HepG2 (cell line): ENCODE results near the gene SRGAP3. TPM values are rescaled to one million over a fixed set of nuclear protein-coding genes. Genes with fewer than 3 reads are reported as not detected.
A peak's percentile ranks its signal among the peaks of the same experiment; 100 is the strongest.

ENCODE experiments used
- ARID4A ChIP-seq: sonication (generic); formaldehyde crosslinking; IDR thresholded peaks from 2 replicates; pipeline ENCODE4 v1.5.0; 2020; ENCODE audit warnings: mild to moderate bottlenecking, missing genetic modification reagents, borderline replicate concordance
- FOXA1 ChIP-seq, 2 experiments: fragments of 450-650 bp in 1 of 2; sonication (generic) in 1 of 2; formaldehyde crosslinking in 1 of 2; IDR thresholded peaks; 2 replicates each; pipeline versions ENCODE4 v1.4.0 to v1.6.1; 2016 to 2020; ENCODE audit warnings: missing genetic modification reagents in 1 of 2
- GABPB1 ChIP-seq: IDR thresholded peaks from 2 replicates; pipeline ENCODE4 v1.6.1; 2016; ENCODE audit warnings: mild to moderate bottlenecking, missing genetic modification reagents, moderate library complexity, missing compliant biosample characterization
- MEF2D ChIP-seq: sonication (generic); formaldehyde crosslinking; IDR thresholded peaks from 2 replicates; pipeline ENCODE4 v1.5.1; 2020; ENCODE audit warnings: mild to moderate bottlenecking, missing genetic modification reagents
- MTA1 ChIP-seq: sonication (generic); formaldehyde crosslinking; IDR thresholded peaks from 2 replicates; pipeline ENCODE4 v1.4.0; 2020; ENCODE audit warnings: missing genetic modification reagents, mild to moderate bottlenecking, borderline replicate concordance
- ZBTB46 ChIP-seq: sonication (generic); formaldehyde crosslinking; IDR thresholded peaks from 2 replicates; pipeline ENCODE4 v1.4.0; 2020; ENCODE audit warnings: mild to moderate bottlenecking, missing genetic modification reagents, borderline replicate concordance
- ZMYM2 ChIP-seq: sonication (generic); formaldehyde crosslinking; IDR thresholded peaks from 2 replicates; pipeline ENCODE4 v1.8.0; 2022; ENCODE audit warnings: mild to moderate bottlenecking, missing genetic modification reagents
- ZNF335 ChIP-seq: sonication (generic); formaldehyde crosslinking; IDR thresholded peaks from 2 replicates; pipeline ENCODE4 v1.4.0; 2020; ENCODE audit warnings: missing genetic modification reagents
- ZNF646 ChIP-seq: sonication (generic); formaldehyde crosslinking; IDR thresholded peaks from 2 replicates; pipeline ENCODE4 v1.9.0; 2021; ENCODE audit warnings: mild to moderate bottlenecking, missing genetic modification reagents
- polyA plus RNA-seq, 8 experiments: library from polyadenylated mRNA; depleted of rRNA in 3 of 8; stranded (reverse) in 7 of 8; unstranded in 1 of 8; fragments of >200 nt; fragmentation: Illumina TruSeq in 4 of 8; extraction: Trizol in 4 of 8; gene quantifications; 2 replicates each; pipeline versions ENCODE4 v1.2.1 to v1.2.3, GENCODE V29; 2011 to 2016; ENCODE audit warnings: low read depth in 4 of 8, missing spikeins in 1 of 8, mixed read lengths in 1 of 8; ENCODE audit not compliant: insufficient read depth in 1 of 8
- total RNA-seq, 5 experiments: library from RNA; depleted of rRNA; stranded (reverse); fragments of >200 nt; fragmentation: Illumina TruSeq; extraction: Trizol; gene quantifications; 2 replicates each; pipeline ENCODE4 v1.2.3, GENCODE V29; 2016; ENCODE audit warnings: low read depth in 1 of 5
- TF ChIP-seq, protein P1 (sequence below): sonication (generic); formaldehyde crosslinking; IDR thresholded peaks from 2 replicates; pipeline ENCODE4 v1.5.1; 2020; ENCODE audit warnings: missing genetic modification reagents, mild to moderate bottlenecking, borderline replicate concordance
- TF ChIP-seq, protein P2 (sequence below): sonication (generic); formaldehyde crosslinking; IDR thresholded peaks from 2 replicates; pipeline ENCODE4 v1.9.0; 2021; ENCODE audit warnings: missing genetic modification reagents, borderline replicate concordance

Gene SRGAP3
- total and polyA plus RNA-seq, 2 of the 13 experiments (the other 11 are each of a cell fraction or from before 2014, with no cell fraction given) = 1.2 to 1.4 TPM

DNA sequence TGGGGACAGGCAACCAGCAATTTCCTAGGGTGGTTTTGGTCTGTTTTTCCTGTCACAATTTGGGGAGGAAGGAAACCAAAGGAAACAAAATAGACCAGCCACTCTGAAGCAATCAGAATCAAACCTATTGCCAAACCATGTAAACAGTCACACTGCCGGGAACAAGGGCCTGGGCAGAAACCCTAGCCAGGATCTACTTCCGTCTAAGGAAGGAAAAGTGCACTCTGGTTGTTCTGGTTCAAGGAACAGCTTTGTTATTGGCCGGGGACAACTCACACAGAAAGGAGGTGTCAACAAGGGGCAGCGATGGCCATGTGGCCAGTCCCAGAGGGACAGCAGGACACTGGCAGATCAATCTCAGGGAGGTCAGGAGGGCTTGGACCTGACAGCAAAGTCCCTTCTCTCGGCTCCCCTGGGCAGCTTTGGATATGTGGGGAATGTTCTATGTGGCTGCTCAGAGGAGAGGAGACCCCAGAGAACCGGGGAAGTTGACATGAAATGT is 268.6 kb downstream of the SRGAP3 start (continued):
- TF ChIP-seq ZBTB46 (CRISPR knock-in tag) (peak; percentile 70; the same call in 1 of the 2 replicates), GABPB1 (CRISPR knock-in tag) (peak; percentile 34; the same call in 1 of the 2 replicates), ZNF335 (no peak), ARID4A (CRISPR knock-in tag) (peak; percentile 45; the same call in 1 of the 2 replicates), FOXA1 (IDR thresholded peaks at IDR 0.05) (no peak), FOXA1 (CRISPR knock-in tag; IDR thresholded peaks at IDR 0.05) (no peak), MTA1 (CRISPR knock-in tag) (peak; percentile 67), ZMYM2 (CRISPR knock-in tag) (no peak), MEF2D (CRISPR knock-in tag) (0 out of 2 replicates have a peak, but pooled peaks have one; percentile 12), ZNF646 (no peak)
- TF ChIP-seq, protein P1, sequence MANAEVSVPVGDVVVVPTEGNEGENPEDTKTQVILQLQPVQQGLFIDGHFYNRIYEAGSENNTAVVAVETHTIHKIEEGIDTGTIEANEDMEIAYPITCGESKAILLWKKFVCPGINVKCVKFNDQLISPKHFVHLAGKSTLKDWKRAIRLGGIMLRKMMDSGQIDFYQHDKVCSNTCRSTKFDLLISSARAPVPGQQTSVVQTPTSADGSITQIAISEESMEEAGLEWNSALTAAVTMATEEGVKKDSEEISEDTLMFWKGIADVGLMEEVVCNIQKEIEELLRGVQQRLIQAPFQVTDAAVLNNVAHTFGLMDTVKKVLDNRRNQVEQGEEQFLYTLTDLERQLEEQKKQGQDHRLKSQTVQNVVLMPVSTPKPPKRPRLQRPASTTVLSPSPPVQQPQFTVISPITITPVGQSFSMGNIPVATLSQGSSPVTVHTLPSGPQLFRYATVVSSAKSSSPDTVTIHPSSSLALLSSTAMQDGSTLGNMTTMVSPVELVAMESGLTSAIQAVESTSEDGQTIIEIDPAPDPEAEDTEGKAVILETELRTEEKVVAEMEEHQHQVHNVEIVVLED (CRISPR knock-in tag) = no peak
- TF ChIP-seq, protein P2, sequence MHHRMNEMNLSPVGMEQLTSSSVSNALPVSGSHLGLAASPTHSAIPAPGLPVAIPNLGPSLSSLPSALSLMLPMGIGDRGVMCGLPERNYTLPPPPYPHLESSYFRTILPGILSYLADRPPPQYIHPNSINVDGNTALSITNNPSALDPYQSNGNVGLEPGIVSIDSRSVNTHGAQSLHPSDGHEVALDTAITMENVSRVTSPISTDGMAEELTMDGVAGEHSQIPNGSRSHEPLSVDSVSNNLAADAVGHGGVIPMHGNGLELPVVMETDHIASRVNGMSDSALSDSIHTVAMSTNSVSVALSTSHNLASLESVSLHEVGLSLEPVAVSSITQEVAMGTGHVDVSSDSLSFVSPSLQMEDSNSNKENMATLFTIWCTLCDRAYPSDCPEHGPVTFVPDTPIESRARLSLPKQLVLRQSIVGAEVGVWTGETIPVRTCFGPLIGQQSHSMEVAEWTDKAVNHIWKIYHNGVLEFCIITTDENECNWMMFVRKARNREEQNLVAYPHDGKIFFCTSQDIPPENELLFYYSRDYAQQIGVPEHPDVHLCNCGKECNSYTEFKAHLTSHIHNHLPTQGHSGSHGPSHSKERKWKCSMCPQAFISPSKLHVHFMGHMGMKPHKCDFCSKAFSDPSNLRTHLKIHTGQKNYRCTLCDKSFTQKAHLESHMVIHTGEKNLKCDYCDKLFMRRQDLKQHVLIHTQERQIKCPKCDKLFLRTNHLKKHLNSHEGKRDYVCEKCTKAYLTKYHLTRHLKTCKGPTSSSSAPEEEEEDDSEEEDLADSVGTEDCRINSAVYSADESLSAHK (CRISPR knock-in tag) = no peak
